H1 (cell line): ENCODE measurements around the gene NELFB. TPM values are rescaled to one million over a fixed set of nuclear protein-coding genes. Genes with fewer than 3 reads are reported as not detected.

Source experiments
- BACH1 ChIP-seq: IDR thresholded peaks from 2 replicates; pipeline ENCODE4 v1.6.1; 2012; ENCODE audit warnings: low read length, improper control_type of control experiment
- BRCA1 ChIP-seq: IDR thresholded peaks from 2 replicates; pipeline ENCODE4 v1.6.1; 2012; ENCODE audit warnings: low read depth, low read length, improper control_type of control experiment
- CHD7 ChIP-seq: fragments of 300-600 bp; sonication (generic); IDR thresholded peaks from 2 replicates; pipeline ENCODE4 v1.7.1; 2012; ENCODE audit warnings: low read length, moderate library complexity, mild to moderate bottlenecking, inconsistent platforms; ENCODE audit not compliant: insufficient replicate concordance
- CTBP2 ChIP-seq: IDR thresholded peaks from 2 replicates; pipeline ENCODE4 v1.7.0; 2011; ENCODE audit warnings: borderline replicate concordance, mild to moderate bottlenecking, moderate library complexity, mixed read lengths, low read length; ENCODE audit not compliant: insufficient read depth, insufficient read length
- HDAC2 ChIP-seq, 2 experiments: fragments of 300-600 bp in 1 of 2; sonication (generic) in 1 of 2; IDR thresholded peaks; 2 replicates each; pipeline ENCODE4 v1.6.1; 2011 to 2012; ENCODE audit warnings: low read depth in 2 of 2, low read length in 2 of 2, mild to moderate bottlenecking in 2 of 2, moderate library complexity in 2 of 2, borderline replicate concordance in 1 of 2, inconsistent platforms in 1 of 2
- JUND ChIP-seq: IDR thresholded peaks from 2 replicates; pipeline ENCODE4 v1.6.1; 2011; ENCODE audit warnings: mild to moderate bottlenecking, improper control_type of control experiment, low read length
- POLR2A ChIP-seq, 2 experiments: IDR thresholded peaks; 1 replicate in 1 of 2; 2 replicates in 1 of 2; pipeline ENCODE4 v1.6.1; 2011; ENCODE audit warnings: low read depth in 2 of 2, low read length in 2 of 2, mild to moderate bottlenecking in 2 of 2; ENCODE audit errors: control extremely low read depth in 1 of 2
- POU5F1 ChIP-seq: IDR thresholded peaks from 2 replicates; pipeline ENCODE4 v1.6.1; 2011; ENCODE audit warnings: low read depth, mild to moderate bottlenecking, low read length, moderate library complexity
- RBBP5 ChIP-seq: IDR thresholded peaks from 2 replicates; pipeline ENCODE4 v1.7.1; 2012; ENCODE audit warnings: low read depth, mild to moderate bottlenecking, inconsistent platforms, low read length, moderate library complexity, borderline replicate concordance
- RFX5 ChIP-seq: IDR thresholded peaks from 2 replicates; pipeline ENCODE4 v1.6.1; 2011; ENCODE audit warnings: low read depth, low read length, improper control_type of control experiment, borderline replicate concordance
- ZNF274 ChIP-seq: IDR thresholded peaks from 2 replicates; pipeline ENCODE4 v1.7.0; 2012; ENCODE audit warnings: low read length, borderline replicate concordance; ENCODE audit errors: extremely low read depth
- polyA plus RNA-seq, 7 experiments: library from polyadenylated mRNA; depleted of rRNA in 3 of 7; stranded (reverse) in 5 of 7; unstranded in 2 of 7; fragments of >200 nt in 5 of 7; fragments of 200-250 nt in 2 of 7; gene quantifications; 1 replicate in 5 of 7; 2 replicates in 1 of 7; 4 replicates in 1 of 7; pipeline versions ENCODE4 v1.2.1 to v1.2.3, GENCODE V29; 2011 to 2013; ENCODE audit warnings: missing spikeins in 2 of 7, mixed read lengths in 2 of 7
- total RNA-seq: library from RNA; stranded (reverse); fragmentation: NEBNext Ultra II Directional; extraction: Animal tissue kit (Norgen Biotek cat#: 25700); gene quantifications from 2 replicates; pipeline ENCODE4 v1.2.1, GENCODE V29; 2021

The NELFB gene
- total and polyA plus RNA-seq, 2 of the 8 experiments (the other 6 are each of a cell fraction or from before 2014, with no cell fraction given): 57.6 to 78.0 TPM

GRCh38 chr9:137240841-137241489, 14.2 kb upstream of the NELFB start, which contains the start of gene TUBB4B (continued):
- TF ChIP-seq CHD7: no peak
- no peak for TF ChIP-seq CTBP2
- no peak for TF ChIP-seq POU5F1
- no peak for TF ChIP-seq HDAC2 (IDR thresholded peaks at IDR 0.05; ENCODE audit: borderline replicate concordance in 1 of 2, low read depth in 2 of 2, low read length in 2 of 2)
- TF ChIP-seq BRCA1: no peak
- TF ChIP-seq POLR2A (IDR thresholded peaks at IDR 0.05; ENCODE audit: control extremely low read depth in 1 of 2, low read depth in 2 of 2, low read length in 2 of 2): peak in 1 of 2 experiments; percentile 99; a peak in 2 of 3 replicates
- no peak for TF ChIP-seq JUND
- no peak; the same call in 1 of the 2 replicates for TF ChIP-seq RBBP5
- no peak for TF ChIP-seq RFX5
- TF ChIP-seq BACH1: no peak
- TF ChIP-seq ZNF274: no peak
